ENCODE measurements around the gene RAB30.

The RAB30 gene, protein sequence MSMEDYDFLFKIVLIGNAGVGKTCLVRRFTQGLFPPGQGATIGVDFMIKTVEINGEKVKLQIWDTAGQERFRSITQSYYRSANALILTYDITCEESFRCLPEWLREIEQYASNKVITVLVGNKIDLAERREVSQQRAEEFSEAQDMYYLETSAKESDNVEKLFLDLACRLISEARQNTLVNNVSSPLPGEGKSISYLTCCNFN

DNA sequence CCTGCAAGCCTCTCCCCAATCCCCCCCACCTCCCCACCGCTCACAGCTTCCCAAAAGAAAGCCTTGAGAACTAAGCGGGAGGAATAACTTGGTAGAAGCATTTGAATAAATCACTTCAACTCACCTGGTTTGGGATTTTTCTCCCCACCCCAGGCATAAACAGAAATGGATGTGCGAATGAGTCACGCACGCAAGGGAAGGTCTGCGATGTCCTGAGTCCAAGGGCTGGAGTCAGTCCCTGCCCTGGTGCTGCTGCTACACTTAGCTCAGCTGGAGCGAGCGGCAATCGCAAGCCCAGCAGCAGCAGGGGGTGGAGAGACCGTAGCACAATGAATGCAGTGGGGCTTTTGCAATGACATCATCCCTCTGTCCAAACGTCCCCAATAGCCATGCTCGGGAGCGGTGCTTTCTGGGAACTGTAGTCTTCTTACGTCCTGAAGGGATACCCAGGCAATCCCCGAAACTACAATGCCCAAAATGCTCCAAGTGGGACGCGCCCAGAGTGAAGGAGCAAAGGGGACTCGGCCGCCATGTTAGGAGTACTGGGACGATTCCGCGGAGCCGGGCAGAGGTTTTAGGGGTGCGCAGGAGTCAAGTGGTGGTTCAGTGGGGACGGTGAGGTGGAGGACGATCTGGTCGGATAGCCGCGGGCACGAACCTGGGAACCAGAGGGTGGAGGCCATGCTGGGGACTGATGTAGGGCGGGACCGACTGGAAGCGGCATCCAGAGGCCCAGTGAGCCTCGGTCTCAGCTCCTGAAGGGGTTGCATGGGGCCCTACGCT is at the start of gene RAB30:
RAB30 (minus strand) TSS at position 331 of the 783 bp plus-strand sequence. CDS start 74,581 bp downstream, outside the sequence.
- peak; percentile 84 for DNase-seq (ENCODE audit: low read depth)

- no peak for DNase-seq (ENCODE audit: low read depth)
These were observed 48.6 kb upstream of the RAB30 start for GRCh38 chr11:83120327-83120726.

DNA sequence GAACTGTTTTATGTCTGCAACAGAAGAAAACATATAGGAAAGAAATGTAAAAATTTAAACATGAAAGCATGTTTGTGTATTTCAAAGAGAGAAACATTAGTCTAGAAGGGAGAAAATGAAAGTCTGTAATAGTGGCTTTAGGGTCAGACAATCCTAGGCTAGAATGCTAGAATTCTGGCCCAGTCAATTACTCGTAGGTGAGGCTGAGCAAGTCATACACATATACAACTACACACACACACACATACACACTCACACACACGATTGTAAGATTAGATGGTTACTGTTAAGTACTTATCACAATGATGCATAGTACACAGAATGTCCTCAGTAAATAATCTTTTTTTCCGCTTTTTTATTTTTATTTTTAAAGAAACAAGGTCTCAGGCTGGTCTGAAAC is 47.5 kb upstream of the RAB30 start:
- DNase-seq (ENCODE audit: low read depth): no peak

- DNase-seq (ENCODE audit: low read depth): no peak
These were observed 47.1 kb upstream of the RAB30 start for GRCh38 chr11:83118814-83119213.

GRCh38 chr11:83116015-83116641 is 44.4 kb upstream of the RAB30 start:
- no peak for DNase-seq (ENCODE audit: low read depth)

DNA sequence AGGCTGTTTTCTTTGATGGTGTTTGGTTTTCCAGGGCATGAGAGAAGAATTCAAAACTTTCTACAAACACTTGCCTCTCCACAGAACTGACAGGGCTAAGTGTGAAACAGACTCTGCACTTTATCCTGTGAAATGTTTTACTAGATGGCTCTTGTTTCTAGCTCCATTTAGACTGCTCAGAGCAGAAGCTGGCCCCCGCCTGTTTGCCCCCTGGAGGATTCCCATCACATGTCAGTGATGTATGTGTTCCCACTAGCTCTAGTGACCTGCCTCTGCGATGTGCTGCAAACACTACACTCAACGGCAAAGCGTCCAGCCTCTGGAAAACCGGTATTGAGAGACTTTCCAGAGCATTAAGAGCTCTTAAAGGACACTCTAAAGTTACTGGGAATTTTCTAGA is 43.9 kb upstream of the RAB30 start:
- DNase-seq (ENCODE audit: low read depth): no peak

DNA sequence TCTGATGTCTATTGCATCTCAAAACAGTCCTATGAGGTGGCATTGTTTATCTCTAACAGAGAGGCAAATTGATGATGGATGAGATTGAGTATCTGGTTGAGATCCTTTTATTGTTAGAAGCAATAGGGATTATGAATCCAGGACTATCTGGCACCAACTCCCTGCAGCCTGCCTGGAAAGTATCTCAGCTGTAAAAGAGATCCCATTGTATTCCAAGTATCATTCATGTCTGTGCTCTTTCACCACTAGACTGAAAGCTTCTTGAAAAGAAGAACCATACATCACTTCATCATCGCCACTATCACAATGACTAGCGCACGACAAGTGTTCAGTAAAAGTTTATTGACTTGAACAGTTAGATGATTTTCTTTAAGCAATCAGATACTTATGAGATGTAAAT is 43.3 kb upstream of the RAB30 start:
- DNase-seq (ENCODE audit: low read depth): no peak

- DNase-seq (ENCODE audit: low read depth): no peak
These were observed 41.2 kb upstream of the RAB30 start for GRCh38 chr11:83112886-83113285.

GRCh38 chr11:83105168-83105567 is 33.5 kb upstream of the RAB30 start:
- DNase-seq (ENCODE audit: low read depth): no peak

DNA sequence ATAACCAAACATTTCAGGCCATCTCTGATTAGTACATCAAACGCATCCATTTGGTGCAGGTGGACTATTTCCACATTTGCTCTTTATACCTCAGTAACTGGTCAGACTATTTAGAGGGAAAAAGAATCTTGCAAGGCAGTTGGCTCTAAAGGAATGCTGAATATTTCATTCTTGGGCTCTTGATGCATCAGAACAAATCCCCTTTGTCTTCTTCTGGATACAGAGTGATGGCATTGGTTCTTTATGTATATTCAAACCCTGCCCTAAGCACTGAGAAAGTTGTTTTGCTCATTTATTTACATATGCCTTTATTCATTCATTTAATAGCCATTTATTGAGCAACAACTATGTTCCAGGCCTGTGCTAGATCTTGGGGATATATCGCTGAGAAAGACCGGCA is 31.1 kb upstream of the RAB30 start:
- no peak for DNase-seq (ENCODE audit: low read depth)

DNA sequence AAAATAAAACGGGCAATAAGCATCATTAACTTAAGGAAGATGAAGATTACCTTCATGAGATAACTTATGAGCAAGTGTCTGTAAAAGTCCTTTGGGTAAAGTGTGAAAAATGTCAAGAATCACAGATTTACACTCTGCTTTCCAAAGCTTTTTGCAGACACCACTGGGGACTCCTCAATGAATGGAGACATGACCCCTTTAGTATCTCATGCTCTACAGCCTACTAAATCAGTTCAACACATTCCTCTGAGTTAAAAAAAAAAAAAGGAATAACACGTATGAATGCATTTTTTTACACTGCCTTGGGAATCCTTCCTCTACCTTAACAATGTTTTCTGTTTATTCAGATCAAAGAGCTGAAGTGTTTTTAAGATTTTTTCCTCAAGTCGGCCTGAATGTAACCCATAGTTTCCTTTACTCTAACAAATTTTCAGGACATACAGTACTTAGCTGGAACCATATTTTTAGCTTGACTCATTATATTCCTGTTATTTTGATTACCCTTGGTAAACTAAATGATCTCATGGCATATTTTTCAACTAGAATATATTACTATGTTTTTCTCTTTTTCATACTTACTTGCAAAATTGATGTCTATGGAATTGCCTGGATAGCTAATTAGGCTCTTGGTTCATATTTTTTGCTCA is 25.9 kb upstream of the RAB30 start:
- DNase-seq (ENCODE audit: low read depth): no peak

DNA sequence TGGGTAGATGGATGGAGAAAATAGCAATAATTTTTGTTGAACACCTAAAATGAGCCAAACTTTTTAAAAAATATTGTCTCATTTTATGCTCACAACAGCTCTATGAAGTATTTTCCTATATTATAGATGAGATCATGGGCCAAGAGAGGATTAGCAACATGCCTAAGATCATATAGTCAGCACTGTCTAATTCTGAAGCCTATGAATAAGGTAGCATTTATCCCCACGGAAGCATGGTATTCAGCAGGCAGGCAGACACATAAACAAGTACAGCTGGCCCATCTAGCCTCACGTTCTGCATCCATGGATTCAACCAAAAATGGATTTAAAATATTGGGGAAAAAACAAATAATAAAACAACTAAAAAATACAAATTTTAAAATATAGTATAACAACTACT is 21.9 kb upstream of the RAB30 start:
- no peak for DNase-seq (ENCODE audit: low read depth)

DNA sequence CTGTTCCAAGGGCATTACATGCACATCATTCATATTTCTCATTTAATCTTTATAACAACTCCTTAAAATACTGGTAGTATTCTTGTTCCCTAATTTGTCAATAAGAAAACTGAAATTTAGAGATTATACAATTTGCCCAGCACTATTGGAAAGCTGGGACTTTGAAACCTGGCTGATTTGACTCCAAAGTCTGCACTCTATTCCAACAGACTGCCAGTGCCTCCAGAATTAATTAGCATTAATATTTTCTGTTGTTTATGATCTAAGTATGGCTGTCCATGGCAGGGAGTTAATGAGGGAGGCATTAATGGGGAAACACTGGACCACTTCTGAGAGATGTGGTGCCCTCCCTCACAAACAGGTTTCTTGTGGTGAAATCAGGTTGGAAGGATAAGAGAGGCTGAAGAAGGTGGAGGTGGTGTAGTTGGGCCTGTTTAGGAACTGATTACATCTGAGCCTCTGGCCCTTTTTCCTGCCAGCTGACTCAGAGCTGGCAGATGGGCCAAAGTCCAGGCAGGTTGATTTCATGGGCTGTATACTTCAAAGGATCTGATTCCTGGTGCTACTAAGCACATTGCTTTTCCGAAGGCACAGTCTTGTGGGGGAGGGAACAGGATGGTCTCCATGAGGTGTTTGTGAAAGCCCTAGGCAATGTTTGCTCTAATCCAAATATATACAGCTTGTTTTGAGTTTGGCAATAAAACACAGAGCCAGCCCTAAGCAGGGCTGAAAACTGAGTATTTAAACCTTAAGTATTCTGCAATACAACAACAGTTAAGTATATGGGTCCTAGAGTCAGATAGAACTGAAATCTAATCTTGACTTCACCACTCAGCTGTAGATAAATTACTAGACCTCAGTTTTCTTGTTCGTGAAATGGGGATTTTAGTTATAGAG is 21.0 kb upstream of the RAB30 start:
- DNase-seq (ENCODE audit: low read depth): no peak

GRCh38 chr11:83088965-83089364 is 17.3 kb upstream of the RAB30 start:
- no peak for DNase-seq (ENCODE audit: low read depth)

DNA sequence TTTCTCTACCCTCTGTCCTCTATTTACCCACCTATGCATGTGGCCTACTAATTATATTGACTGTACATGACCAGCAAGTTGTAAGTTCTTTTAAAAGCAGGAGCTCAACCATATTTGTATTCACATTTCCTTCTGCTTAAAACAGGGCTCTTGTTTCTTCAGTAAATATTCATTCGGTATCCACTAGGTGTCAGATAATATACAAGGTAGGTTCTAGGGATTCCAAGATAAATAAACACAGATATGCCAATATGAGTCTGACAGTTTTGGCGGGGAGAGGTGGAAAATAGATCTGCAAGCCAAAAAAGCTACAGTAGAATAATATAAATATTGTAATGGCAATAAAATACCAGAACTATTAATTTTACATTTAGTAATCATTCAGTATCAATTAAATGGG is 15.3 kb upstream of the RAB30 start:
- DNase-seq (ENCODE audit: low read depth): no peak

GRCh38 chr11:83079820-83080219 is 8.1 kb upstream of the RAB30 start:
- DNase-seq (ENCODE audit: low read depth): no peak

DNA sequence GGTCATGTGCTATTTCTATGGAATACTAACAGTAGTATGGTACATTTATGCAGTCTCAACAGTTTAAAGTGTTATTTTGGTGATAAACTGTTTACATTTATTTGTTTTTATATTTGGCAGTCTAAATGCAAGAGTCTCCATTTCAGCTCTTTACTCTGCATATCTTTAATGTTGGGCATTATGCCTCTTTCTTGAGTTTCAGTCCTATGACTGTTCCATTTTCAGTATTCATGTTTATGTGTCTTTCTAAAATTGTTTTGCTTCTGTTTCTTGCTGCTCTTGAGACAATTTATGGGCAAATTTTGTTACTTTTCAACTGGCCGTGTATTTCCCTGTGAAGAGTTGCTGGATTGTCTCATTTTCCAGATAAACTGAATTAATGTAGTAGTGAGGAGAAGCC is 6.6 kb upstream of the RAB30 start:
- no peak for DNase-seq (ENCODE audit: low read depth)

- no peak for DNase-seq (ENCODE audit: low read depth)
These were observed 2.2 kb upstream of the RAB30 start for GRCh38 chr11:83073884-83074283.

GRCh38 chr11:83073258-83073657 is 1.6 kb upstream of the RAB30 start:
- DNase-seq (ENCODE audit: low read depth): no peak

DNA sequence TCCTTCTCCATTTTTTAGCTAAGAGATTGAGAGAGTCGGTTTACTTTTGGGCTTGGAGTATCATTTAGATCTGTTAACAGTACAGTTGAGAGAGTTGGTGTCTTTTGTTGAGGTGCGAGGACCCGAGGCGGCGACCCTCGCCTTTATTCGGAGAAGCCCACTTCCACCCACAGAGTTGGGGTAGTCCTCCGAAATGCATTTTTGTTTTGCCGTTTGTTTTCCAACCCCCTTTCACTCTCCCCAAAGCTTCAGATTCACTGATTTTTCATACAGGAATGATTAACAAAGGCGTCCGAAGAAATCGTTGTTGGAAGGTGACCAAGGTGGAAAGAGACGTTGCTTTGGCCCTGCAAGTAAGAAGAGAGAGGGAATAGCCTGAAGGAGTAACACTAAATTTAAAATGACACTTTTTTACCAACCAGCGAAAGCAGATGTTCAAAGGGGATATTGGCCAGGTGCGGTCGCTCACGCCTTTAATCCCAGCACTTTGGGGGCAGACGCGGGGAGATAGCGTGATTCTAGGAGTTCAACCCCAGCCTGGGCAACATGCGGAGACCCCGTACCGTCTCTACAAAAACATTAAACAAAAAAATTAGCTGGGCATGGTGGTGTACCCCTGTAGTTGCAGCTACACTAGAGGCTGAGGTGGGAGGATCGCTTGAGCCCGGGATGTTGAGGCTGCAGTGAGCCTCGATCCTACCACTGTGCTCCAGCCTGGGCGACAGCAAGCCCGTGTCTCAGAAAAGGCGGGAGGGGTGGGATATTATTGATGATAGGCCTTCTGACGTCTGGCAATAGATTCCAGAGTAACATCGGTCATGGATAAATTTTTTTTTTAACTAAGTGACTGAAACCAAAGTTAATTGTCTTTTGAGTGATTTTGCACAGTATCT is 899 bp upstream of the RAB30 start:
- DNase-seq (ENCODE audit: low read depth): no peak
